HCT116 (cell line): Measurements from ENCODE around the gene SNX9. TPM values are rescaled to one million over a fixed set of nuclear protein-coding genes. Genes with fewer than 3 reads are reported as not detected.

ENCODE experiments used
- ATAC-seq: fragments of 200-7000 bp; cut with Tn5 transposase; 2 replicates; pipeline ENCODE4 v1.9.1; 2020; ENCODE audit warnings: mild to moderate bottlenecking, moderate library complexity
- BruUV-seq: library from RNA; stranded (reverse); fragments of 400-500 nt; replicated peaks from 2 replicates; lab custom pipeline; 2021; lab: Mats Ljungman, UMichigan
- CTCF ChIA-PET: fragments of 300-600 bp; sonication (Branson Sonifier 250); formaldehyde crosslinking; loops from one replicate; lab custom pipeline; 2021; ENCODE audit warnings: antibody characterized with exemption; lab: Charles Lee
- POLR2A ChIA-PET: fragments of 300-600, 350-600 bp; sonication (Branson Sonifier 250); formaldehyde crosslinking; loops from one replicate; lab custom pipeline; 2021; ENCODE audit warnings: antibody characterized with exemption; lab: Charles Lee
- RAD21 ChIA-PET, 2 experiments: fragments of 300-600 bp; sonication (Branson Sonifier 250); formaldehyde crosslinking; loops; one replicate each; lab custom pipeline; 2023; ENCODE audit warnings: low total read pairs in 2 of 2; ENCODE audit not compliant: uncharacterized antibody in 2 of 2, unreplicated experiment in 2 of 2, low non-redundant PET in 1 of 2; lab: Charles Lee
- DNase-seq: peaks from one replicate; pipeline ENCODE4 v3.0.0-alpha.2; 2010; ENCODE audit warnings: low read depth, low spot score
- H2AFZ ChIP-seq: fragments of 200-600 bp; shearing (Covaris generic), sonication (generic); 2 replicates; pipeline ENCODE4 v1.6.1; 2017; ENCODE audit warnings: low read depth, mixed run types, mixed read lengths, antibody characterized with exemption, low read length; ENCODE audit not compliant: poor library complexity, severe bottlenecking
- H3K27ac ChIP-seq: 2 replicates; pipeline ENCODE4 v1.5.1; 2012; ENCODE audit warnings: low read depth, low read length
- H3K27me3 ChIP-seq: fragments of 200-600 bp; sonication (generic); 2 replicates; pipeline ENCODE4 v1.6.1; 2016; ENCODE audit warnings: mixed run types, low read length, mixed read lengths; ENCODE audit not compliant: insufficient read depth
- H3K36me3 ChIP-seq, 2 experiments: fragments of 200-500 bp in 1 of 2; fragments of 200-600 bp in 1 of 2; sonication (Bioruptor generic) in 1 of 2; sonication (generic) in 1 of 2; 2 replicates each; pipeline versions ENCODE4 v1.5.1 to v1.6.1; 2014 to 2016; ENCODE audit warnings: low read length in 2 of 2, inconsistent platforms in 1 of 2, mixed read lengths in 1 of 2, mixed run types in 1 of 2; ENCODE audit not compliant: insufficient read depth in 2 of 2, control insufficient read depth in 1 of 2
- H3K4me1 ChIP-seq, 2 experiments: fragments of 200-600 bp in 1 of 2; sonication (generic) in 1 of 2; 2 replicates each; pipeline versions ENCODE4 v1.5.1 to v1.6.1; 2012 to 2017; ENCODE audit warnings: low read length in 2 of 2, inconsistent platforms in 1 of 2, mild to moderate bottlenecking in 1 of 2, mixed read lengths in 1 of 2, mixed run types in 1 of 2, moderate library complexity in 1 of 2; ENCODE audit not compliant: insufficient read depth in 2 of 2, control insufficient read depth in 1 of 2
- H3K4me2 ChIP-seq: fragments of 200-600 bp; sonication (generic); 2 replicates; pipeline ENCODE4 v1.6.1; 2017; ENCODE audit warnings: mixed run types, low read length, mixed read lengths
- H3K4me3 ChIP-seq, 2 experiments: fragments of 200-600 bp in 1 of 2; sonication (generic) in 1 of 2; replicated peaks in 1 of 2; 2 replicates each; pipeline ENCODE4 v1.5.1; 2011 to 2016; ENCODE audit warnings: low read length in 2 of 2, control low read depth in 1 of 2, low read depth in 1 of 2, mild to moderate bottlenecking in 1 of 2, mixed read lengths in 1 of 2, mixed run types in 1 of 2
- H3K79me2 ChIP-seq: fragments of 200-600 bp; sonication (generic); 2 replicates; pipeline ENCODE4 v1.6.1; 2017; ENCODE audit warnings: mild to moderate bottlenecking, mixed run types, low read length, moderate library complexity, mixed read lengths; ENCODE audit not compliant: insufficient read depth
- H3K9ac ChIP-seq: fragments of 200-600 bp; sonication (generic); 2 replicates; pipeline ENCODE4 v1.6.1; 2016; ENCODE audit warnings: low read length, mixed read lengths
- H3K9me2 ChIP-seq: fragments of 200-600 bp; sonication (generic), shearing (Covaris generic); 2 replicates; pipeline ENCODE4 v1.6.1; 2017; ENCODE audit warnings: mixed run types, mild to moderate bottlenecking, moderate library complexity; ENCODE audit not compliant: insufficient read depth
- H3K9me3 ChIP-seq, 2 experiments: fragments of 200-500 bp in 1 of 2; fragments of 200-600 bp in 1 of 2; sonication (Bioruptor generic) in 1 of 2; sonication (generic) in 1 of 2; 2 replicates each; pipeline ENCODE4 v1.6.1; 2014 to 2017; ENCODE audit warnings: low read length in 2 of 2, mixed read lengths in 2 of 2, inconsistent platforms in 1 of 2, low read depth in 1 of 2, mild to moderate bottlenecking in 1 of 2, mixed run types in 1 of 2, moderate library complexity in 1 of 2; ENCODE audit not compliant: control insufficient read depth in 1 of 2, insufficient read depth in 1 of 2
- H4K20me1 ChIP-seq: fragments of 200-600 bp; sonication (generic), shearing (Covaris generic); 2 replicates; pipeline ENCODE4 v1.6.1; 2017; ENCODE audit warnings: mixed run types, mild to moderate bottlenecking, moderate library complexity; ENCODE audit not compliant: insufficient read depth
- CBX3 ChIP-seq: IDR thresholded peaks from 2 replicates; pipeline ENCODE4 v1.6.1; 2012; ENCODE audit warnings: low read depth
- EGR1 ChIP-seq: IDR thresholded peaks from 2 replicates; pipeline ENCODE4 v1.6.1; 2012; ENCODE audit warnings: low read depth
- EZH2phosphoT487 ChIP-seq: fragments of 200-600 bp; IDR thresholded peaks from 2 replicates; pipeline ENCODE4 v1.6.1; 2018; ENCODE audit warnings: antibody characterized with exemption, borderline replicate concordance
- MAX ChIP-seq: IDR thresholded peaks from 2 replicates; pipeline ENCODE4 v1.6.1; 2012
- POLR2A ChIP-seq: IDR thresholded peaks from 2 replicates; pipeline ENCODE4 v1.7.0; 2011; ENCODE audit warnings: borderline replicate concordance; ENCODE audit not compliant: insufficient read depth, insufficient read length; ENCODE audit errors: extremely low read depth
- RAD21 ChIP-seq: IDR thresholded peaks from 2 replicates; pipeline ENCODE4 v1.6.1; 2012; ENCODE audit warnings: low read depth, mild to moderate bottlenecking
- SIN3A ChIP-seq: IDR thresholded peaks from 2 replicates; pipeline ENCODE4 v1.6.1; 2012; ENCODE audit warnings: low read depth
- SP1 ChIP-seq: IDR thresholded peaks from 2 replicates; pipeline ENCODE4 v1.6.1; 2012; ENCODE audit warnings: low read depth
- SRF ChIP-seq: IDR thresholded peaks from 2 replicates; pipeline ENCODE4 v1.6.1; 2012; ENCODE audit warnings: low read depth
- TCF7L2 ChIP-seq: IDR thresholded peaks from 2 replicates; pipeline ENCODE4 v1.7.0; 2011; ENCODE audit warnings: borderline replicate concordance, inconsistent platforms; ENCODE audit not compliant: insufficient read depth, insufficient read length; ENCODE audit errors: extremely low read depth
- YY1 ChIP-seq: IDR thresholded peaks from 2 replicates; pipeline ENCODE4 v1.6.1; 2011; ENCODE audit warnings: low read length, low read depth, moderate library complexity, mild to moderate bottlenecking; ENCODE audit not compliant: insufficient replicate concordance; ENCODE audit errors: extremely low read depth
- ZFX ChIP-seq: fragments of 450-650 bp; IDR thresholded peaks from 2 replicates; pipeline ENCODE4 v1.6.1; 2017
- ZNF274 ChIP-seq: fragments of 200-500 bp; sonication (Bioruptor generic); IDR thresholded peaks from 2 replicates; pipeline ENCODE4 v1.6.1; 2014; ENCODE audit warnings: mild to moderate bottlenecking, low read depth, low read length, inconsistent platforms
- intact Hi-C: fragments of 100-400 bp; cut with micrococcal nuclease; formaldehyde crosslinking; loops from 2 replicates; pipeline ENCODE4 v1.10.0; 2022
- total RNA-seq: library from RNA; stranded (reverse); gene quantifications from one replicate; pipeline ENCODE4 v1.2.1, GENCODE V29; 2021; ENCODE audit not compliant: unreplicated experiment
- TF ChIP-seq, protein P1 (sequence below): IDR thresholded peaks from 2 replicates; pipeline ENCODE4 v1.6.1; 2011; ENCODE audit warnings: mild to moderate bottlenecking, low read length, moderate library complexity; ENCODE audit not compliant: insufficient replicate concordance; ENCODE audit errors: extremely low read depth

The SNX9 gene
- total RNA-seq, 1 experiment from 2014 or later, result 42.5 TPM

- Histone ChIP-seq H2AFZ (no peak overlapping the region), H3K36me3 (peaks cover 0 to 1% of the 10 kb centered on the region in 2 experiments; a peak in 1 of 4 replicates), H3K4me2 (peak overlapping the region; percentile 23), H3K4me3 (no peak overlapping the region), H3K4me1 (peaks cover 12 to 30% of the 10 kb centered on the region in 2 experiments; a peak in 3 of 4 replicates), H3K27me3 (no peaks in the 10 kb centered on the region), H4K20me1 (no peaks in the 10 kb centered on the region), H3K9me3 (no peaks in the 10 kb centered on the region; a peak in 1 of 4 replicates), H3K9ac (no peak overlapping the region), H3K9me2 (no peaks in the 10 kb centered on the region), H3K79me2 (no peaks in the 10 kb centered on the region), H3K27ac (no peak overlapping the region)
- TF ChIP-seq SRF (no peak), ZFX (no peak), POLR2A (no peak), CBX3 (no peak), ZNF274 (no peak)
- CTCF ChIA-PET, result no interaction called here
- POLR2A ChIA-PET, result no interaction called here
- intact Hi-C loops, result loop anchor here (10.0 kb wide), 1 partner anchor 288 kb away; no protein-coding TSS in a partner anchor
- ATAC-seq, result peak; percentile 27; the same call in 1 of the 2 replicates
- no TSS peak for BruUV-seq
- RAD21 ChIA-PET, result no interaction called here
- no peak for DNase-seq
Measured at GRCh38 chr6:157952861-157953351, 129.9 kb downstream of the SNX9 start.

GRCh38 chr6:157953580-157954091, 130.6 kb downstream of the SNX9 start:
- Histone ChIP-seq H3K36me3 (no peaks in the 10 kb centered on the region), H3K9ac (no peak overlapping the region), H3K27me3 (no peaks in the 10 kb centered on the region), H3K4me1 (peaks cover 12 to 30% of the 10 kb centered on the region in 2 experiments; a peak in 3 of 4 replicates), H3K4me3 (no peak overlapping the region), H3K9me2 (no peaks in the 10 kb centered on the region), H3K4me2 (peak overlapping the region; percentile 78; the same call in 1 of the 2 replicates), H4K20me1 (no peaks in the 10 kb centered on the region), H2AFZ (peak overlapping the region; percentile 94), H3K27ac (no peak overlapping the region), H3K9me3 (peaks cover 0 to 3% of the 10 kb centered on the region in 2 experiments; a peak in 2 of 4 replicates), H3K79me2 (no peaks in the 10 kb centered on the region)
- CTCF ChIA-PET, result no interaction called here
- intact Hi-C loops, result loop anchor here (10.0 kb wide), 1 partner anchor 289 kb away; no protein-coding TSS in a partner anchor
- DNase-seq, result no peak
- ATAC-seq, result no peak
- RAD21 ChIA-PET, result no interaction called here
- BruUV-seq, result no TSS peak
- POLR2A ChIA-PET, result no interaction called here
- no peak for TF ChIP-seq MAX
- TF ChIP-seq, protein P1, sequence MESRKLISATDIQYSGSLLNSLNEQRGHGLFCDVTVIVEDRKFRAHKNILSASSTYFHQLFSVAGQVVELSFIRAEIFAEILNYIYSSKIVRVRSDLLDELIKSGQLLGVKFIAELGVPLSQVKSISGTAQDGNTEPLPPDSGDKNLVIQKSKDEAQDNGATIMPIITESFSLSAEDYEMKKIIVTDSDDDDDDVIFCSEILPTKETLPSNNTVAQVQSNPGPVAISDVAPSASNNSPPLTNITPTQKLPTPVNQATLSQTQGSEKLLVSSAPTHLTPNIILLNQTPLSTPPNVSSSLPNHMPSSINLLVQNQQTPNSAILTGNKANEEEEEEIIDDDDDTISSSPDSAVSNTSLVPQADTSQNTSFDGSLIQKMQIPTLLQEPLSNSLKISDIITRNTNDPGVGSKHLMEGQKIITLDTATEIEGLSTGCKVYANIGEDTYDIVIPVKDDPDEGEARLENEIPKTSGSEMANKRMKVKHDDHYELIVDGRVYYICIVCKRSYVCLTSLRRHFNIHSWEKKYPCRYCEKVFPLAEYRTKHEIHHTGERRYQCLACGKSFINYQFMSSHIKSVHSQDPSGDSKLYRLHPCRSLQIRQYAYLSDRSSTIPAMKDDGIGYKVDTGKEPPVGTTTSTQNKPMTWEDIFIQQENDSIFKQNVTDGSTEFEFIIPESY, result no peak
- TF ChIP-seq ZNF274, result no peak
- TF ChIP-seq RAD21, result no peak
- no peak for TF ChIP-seq YY1
- no peak for TF ChIP-seq POLR2A
- TF ChIP-seq SP1, result no peak
- TF ChIP-seq TCF7L2, result no peak
- TF ChIP-seq SIN3A, result no peak
- no peak for TF ChIP-seq EZH2phosphoT487
- no peak for TF ChIP-seq EGR1
